Hepatocyte (in vitro differentiated cells): ENCODE data around the gene NEDD4L.

Experiments
- CTCF ChIP-seq: fragments of 200-600 bp; sonication (generic); IDR thresholded peaks from 2 replicates; pipeline ENCODE4 v1.5.1; 2016; ENCODE audit warnings: antibody characterized with exemption, mild to moderate bottlenecking; ENCODE audit not compliant: poor library complexity
- EZH2 ChIP-seq: fragments of 200-600 bp; sonication (generic); IDR thresholded peaks from 2 replicates; pipeline ENCODE4 v1.6.1; 2016; ENCODE audit warnings: antibody characterized with exemption, mild to moderate bottlenecking, borderline replicate concordance

GRCh38 chr18:58017267-58017666, 26.8 kb upstream of the NEDD4L start:
- TF ChIP-seq CTCF, result no peak
- no peak for TF ChIP-seq EZH2
